Kidney tubule cell (primary cell): ENCODE results near the gene ERCC6L.

ENCODE experiments used
- DNase-seq: peaks from one replicate; pipeline ENCODE4 v3.0.0-alpha.2; 2018; ENCODE audit warnings: low spot score

The ERCC6L gene, protein sequence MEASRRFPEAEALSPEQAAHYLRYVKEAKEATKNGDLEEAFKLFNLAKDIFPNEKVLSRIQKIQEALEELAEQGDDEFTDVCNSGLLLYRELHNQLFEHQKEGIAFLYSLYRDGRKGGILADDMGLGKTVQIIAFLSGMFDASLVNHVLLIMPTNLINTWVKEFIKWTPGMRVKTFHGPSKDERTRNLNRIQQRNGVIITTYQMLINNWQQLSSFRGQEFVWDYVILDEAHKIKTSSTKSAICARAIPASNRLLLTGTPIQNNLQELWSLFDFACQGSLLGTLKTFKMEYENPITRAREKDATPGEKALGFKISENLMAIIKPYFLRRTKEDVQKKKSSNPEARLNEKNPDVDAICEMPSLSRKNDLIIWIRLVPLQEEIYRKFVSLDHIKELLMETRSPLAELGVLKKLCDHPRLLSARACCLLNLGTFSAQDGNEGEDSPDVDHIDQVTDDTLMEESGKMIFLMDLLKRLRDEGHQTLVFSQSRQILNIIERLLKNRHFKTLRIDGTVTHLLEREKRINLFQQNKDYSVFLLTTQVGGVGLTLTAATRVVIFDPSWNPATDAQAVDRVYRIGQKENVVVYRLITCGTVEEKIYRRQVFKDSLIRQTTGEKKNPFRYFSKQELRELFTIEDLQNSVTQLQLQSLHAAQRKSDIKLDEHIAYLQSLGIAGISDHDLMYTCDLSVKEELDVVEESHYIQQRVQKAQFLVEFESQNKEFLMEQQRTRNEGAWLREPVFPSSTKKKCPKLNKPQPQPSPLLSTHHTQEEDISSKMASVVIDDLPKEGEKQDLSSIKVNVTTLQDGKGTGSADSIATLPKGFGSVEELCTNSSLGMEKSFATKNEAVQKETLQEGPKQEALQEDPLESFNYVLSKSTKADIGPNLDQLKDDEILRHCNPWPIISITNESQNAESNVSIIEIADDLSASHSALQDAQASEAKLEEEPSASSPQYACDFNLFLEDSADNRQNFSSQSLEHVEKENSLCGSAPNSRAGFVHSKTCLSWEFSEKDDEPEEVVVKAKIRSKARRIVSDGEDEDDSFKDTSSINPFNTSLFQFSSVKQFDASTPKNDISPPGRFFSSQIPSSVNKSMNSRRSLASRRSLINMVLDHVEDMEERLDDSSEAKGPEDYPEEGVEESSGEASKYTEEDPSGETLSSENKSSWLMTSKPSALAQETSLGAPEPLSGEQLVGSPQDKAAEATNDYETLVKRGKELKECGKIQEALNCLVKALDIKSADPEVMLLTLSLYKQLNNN

DNA sequence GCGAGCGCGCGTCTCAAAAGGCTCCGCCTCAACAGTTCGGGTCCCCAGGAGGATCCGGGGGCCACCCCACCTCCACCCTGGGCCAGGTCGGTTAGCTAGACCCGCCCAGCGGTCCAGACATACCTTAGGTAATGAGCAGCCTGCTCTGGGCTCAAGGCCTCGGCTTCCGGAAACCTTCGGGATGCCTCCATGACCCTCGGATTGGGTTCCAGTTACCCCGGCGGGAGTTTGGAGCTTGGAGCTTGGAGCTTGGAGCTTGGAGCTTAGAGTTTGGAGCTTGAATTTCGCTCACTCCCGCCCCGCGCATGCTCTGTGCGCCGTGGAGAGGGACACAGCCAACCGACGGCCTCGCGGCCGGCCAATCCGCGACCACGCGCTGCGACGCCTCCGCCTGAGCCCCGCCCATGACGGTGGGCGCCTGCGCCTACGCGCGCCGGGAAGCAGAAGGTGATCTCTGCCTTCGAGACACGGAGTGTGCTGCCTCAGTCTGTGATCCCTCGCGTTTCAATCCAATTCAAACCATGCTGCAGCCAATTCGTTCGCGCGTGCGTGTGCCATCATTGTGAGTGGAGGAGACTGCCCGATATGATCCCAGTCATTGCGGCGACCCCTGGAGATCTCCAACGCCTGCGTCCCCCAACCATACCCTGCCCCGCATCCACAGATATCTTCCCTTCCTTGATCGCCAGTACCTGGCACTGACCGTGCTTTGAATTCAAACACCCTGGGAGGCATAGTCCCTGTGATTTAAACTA lies at the start of gene ERCC6L:
ERCC6L (minus strand) TSS at position 307 of the 755 bp plus-strand sequence; CDS start at position 191, 116 bp downstream.
- peak; percentile 89 for DNase-seq

GRCh38 chrX:72282302-72282701 lies 43.5 kb upstream of the ERCC6L start:
- no peak for DNase-seq

GRCh38 chrX:72280321-72280845 lies 41.6 kb upstream of the ERCC6L start:
- peak; percentile 84 for DNase-seq

GRCh38 chrX:72276478-72276953 lies 37.7 kb upstream of the ERCC6L start:
- no peak for DNase-seq

DNA sequence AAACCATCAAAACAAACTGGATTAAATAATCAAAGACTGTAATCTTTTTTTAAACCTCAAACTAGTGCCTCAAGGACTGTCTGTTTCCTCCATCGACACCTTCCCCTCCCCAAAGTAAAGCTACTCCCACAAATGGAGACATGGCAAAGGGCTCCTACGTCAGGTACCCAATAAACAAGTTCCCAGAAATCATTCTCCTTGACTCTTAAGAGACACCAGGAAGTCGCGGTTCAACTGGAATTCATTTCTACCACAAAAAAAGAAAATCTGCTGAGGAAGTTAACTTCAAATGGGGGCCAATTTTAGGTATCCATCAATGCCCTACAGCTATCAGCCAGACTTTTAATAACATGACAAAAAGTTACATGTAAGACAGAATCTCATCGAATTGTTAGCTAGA lies 35.7 kb upstream of the ERCC6L start:
- no peak for DNase-seq

GRCh38 chrX:72273718-72274117 lies 34.9 kb upstream of the ERCC6L start:
- no peak for DNase-seq

- DNase-seq = peak; percentile 80
These were observed 34.0 kb upstream of the ERCC6L start for GRCh38 chrX:72272868-72273267.

GRCh38 chrX:72271812-72272211 lies 33.0 kb upstream of the ERCC6L start:
- DNase-seq = no peak

DNA sequence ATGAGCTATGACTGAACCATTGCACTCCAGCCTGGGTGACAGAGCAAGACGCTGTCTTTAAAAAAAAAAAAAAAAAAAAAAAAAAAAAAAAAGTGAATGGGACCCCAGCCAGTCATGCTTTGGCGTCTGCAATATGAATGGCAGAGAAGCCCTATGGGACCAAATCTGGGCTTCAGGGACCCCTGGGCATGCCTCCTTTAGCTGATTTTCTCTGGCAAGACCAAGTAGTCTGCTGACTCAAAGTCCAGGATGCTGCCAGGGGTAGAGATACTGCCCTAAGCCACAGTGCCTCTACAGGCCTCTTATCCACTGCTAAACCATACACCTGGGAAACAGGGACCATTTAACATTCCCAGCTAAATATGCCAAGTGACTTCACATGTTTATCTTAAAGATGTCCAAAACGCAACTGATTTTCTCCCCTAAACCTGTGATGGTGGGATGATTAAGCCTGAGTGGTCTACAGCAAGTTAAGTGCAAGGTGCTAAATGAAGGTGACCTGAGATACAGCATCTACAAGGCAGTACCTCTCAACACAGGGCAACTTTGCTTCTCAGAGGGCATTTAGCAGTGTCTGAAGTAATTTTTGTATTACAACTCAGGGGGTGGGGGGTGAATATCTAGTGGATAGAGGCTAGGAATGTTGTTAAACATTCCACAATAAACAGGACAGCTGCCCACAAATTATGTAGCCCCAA lies 32.4 kb upstream of the ERCC6L start:
- no peak for DNase-seq

DNA sequence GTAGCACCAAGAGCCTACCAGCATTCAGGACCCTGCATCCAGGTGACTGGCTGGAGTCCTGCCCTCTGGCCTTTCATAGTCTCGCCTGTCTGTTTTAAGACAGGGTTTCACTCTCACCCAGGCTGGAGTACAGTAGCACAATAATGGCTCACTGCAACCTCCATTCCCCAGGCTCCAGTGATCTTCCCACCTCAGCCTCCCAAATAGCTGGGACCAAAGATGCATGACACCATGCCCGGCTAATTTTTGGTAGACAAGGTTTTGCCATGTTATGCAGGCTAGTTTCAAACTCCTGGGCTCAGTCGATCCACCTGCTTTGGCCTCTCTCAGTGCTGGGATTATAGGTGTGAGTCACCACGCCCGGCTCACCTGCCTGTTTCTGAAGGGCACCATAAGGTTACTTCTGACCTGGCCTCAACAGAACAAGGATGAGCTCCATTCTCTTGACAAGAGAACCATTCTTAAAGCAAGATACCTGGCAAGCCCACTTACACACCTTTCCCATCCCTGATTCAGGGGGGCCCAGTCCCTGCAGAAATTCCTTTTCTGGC lies 31.6 kb upstream of the ERCC6L start:
- peak; percentile 46 for DNase-seq

DNA sequence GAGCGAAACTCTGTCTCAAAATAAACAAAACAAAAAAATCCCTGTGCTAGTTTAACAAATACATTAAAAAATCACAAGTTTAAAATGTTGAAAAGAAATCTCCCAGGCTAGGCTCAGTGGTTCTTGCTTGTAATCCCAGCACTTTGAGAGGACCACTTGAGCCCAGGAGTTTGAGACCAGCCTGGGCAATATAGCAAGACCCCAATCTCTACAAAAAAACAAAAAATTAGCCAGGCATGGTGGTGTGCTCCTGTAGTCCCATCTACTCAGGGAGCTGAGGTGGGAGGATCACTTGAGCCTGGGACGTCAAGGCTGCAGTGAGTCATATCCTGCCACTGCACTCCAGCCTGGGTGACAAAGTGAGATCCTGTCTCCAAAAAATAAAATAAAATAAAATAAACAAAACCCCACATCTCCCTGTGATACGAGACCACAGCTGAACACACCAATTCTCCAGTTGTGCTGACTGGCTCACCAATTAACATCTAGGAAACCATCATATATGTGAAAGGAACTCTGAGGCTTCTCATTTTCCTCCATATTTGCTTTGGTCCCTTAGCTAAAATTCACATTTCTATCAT lies 30.9 kb upstream of the ERCC6L start:
- DNase-seq = peak; percentile 74

DNA sequence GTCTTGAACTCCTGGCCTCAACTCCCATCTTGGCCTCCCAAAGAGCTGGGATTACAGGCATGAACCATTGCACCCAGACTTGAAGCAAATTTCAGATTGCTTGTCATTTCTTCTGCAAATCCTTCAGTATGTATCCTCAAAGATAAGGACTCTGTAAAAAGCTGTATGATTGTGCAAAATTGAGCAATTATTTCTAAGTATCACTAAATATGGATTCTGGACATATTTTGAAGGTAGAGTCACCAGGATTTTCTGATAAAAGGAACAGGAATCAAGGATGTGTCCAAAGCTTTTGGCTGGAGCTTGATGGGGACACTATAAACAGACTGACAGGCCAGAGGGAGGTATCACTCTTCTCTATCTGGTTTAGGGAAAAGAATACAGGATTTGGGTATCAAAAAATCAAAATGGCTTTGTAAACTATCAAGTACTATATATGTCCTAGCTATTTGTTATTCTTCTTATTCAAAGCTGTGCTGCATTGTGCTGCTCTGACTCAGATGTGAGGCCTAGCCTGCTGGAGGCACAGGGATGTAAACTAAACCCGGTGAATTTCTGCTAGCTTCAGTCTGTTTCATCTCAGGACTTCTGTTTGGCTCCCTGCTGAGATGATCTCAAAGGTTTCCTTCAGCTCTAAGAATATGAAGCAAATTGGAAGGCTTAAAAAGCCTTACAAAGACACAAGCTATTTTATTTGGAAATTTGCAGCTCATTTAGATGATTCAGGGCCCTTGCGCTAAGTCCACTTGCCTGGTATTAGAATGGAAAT lies 30.0 kb upstream of the ERCC6L start:
- no peak for DNase-seq

DNA sequence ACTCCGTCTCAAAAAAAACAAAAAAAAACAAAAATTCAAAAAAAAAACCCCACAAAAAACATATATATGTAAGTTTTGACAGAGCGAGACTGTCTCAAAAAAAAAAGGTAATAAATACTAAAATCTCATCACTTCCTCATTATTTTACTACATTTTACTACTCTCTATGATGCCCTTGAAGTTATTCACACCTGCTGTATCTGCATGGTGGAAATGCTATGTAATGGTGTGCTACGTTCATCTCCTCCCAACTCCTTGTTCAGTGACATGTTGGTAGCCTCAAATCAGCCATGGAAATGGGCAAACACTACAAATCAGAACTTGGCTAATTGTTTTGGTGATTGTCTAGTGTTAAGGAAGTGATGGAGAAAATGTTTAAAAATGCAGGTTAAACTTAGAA lies 26.4 kb upstream of the ERCC6L start:
- DNase-seq = no peak

- DNase-seq = peak; percentile 45
These were observed 23.2 kb upstream of the ERCC6L start for GRCh38 chrX:72262077-72262476.

GRCh38 chrX:72260448-72260847 lies 21.6 kb upstream of the ERCC6L start:
- no peak for DNase-seq

DNA sequence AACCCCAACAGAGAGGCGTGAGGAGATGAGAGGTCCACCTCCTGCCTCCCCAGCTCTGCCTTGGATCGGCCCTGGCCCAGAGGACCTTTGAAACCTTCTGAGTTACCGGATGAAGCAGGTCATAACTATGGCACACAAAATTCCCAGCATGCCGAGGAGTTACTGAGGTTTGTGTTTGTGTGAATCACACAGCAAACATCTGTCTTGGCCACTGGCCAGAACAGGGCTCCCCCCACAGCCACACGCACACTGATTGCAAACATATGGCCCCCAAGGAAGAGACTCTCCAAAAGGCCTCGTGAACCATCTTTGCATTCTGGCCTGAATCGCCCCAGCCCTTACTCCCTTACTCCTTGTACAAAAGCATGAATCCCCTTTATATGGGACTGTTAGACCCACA lies 19.3 kb upstream of the ERCC6L start:
- peak; percentile 81 for DNase-seq

- DNase-seq = no peak
These were observed 17.0 kb upstream of the ERCC6L start for GRCh38 chrX:72255864-72256263.

GRCh38 chrX:72255445-72255844 lies 16.6 kb upstream of the ERCC6L start:
- DNase-seq = peak; percentile 33

- DNase-seq = no peak
These were observed 16.0 kb upstream of the ERCC6L start for GRCh38 chrX:72254816-72255215.
